ENCODE results near the gene AKIRIN1. TPM values are rescaled to one million over a fixed set of nuclear protein-coding genes. Genes with fewer than 3 reads are reported as not detected.

Gene AKIRIN1
- total and polyA plus RNA-seq, 10 of the 15 experiments (the other 5 are each of a cell fraction or from before 2014, with no cell fraction given), result 7.5 to 72.3 (median 50.4) TPM

GRCh38 chr1:38944547-38944946, 46.5 kb upstream of the AKIRIN1 start:
- no peak for FAIRE-seq
- 40% methylated on average over 3 of the region's 4 CpGs for WGBS (ENCODE audit: insufficient coverage, insufficient replicate concordance, low lambda C conversion rate, missing lambda C conversion rate)
- H3K4me2 ChIP-seq (ENCODE audit: control insufficient read depth, insufficient read depth), result no peak overlapping the region
- H4K20me1 ChIP-seq (ENCODE audit: control insufficient read depth, insufficient read depth), result no peaks in the 10 kb centered on the region
- no peak for ATAC-seq
- DNase-seq (ENCODE audit: low read depth, low spot score), result no peak
- BruUV-seq (replicated peaks), result no TSS peak
- no peak overlapping the region for H2AFZ ChIP-seq (ENCODE audit: control insufficient read depth, low read depth, low read length)
- no peaks in the 10 kb centered on the region for H3K9me3 ChIP-seq (replicated peaks; ENCODE audit: control insufficient read depth, insufficient read depth, low read length)
- H3K36me3 ChIP-seq (ENCODE audit: control insufficient read depth in 2 of 2, insufficient read depth in 2 of 2, low read length in 1 of 2), result no peaks in the 10 kb centered on the region
- H3K4me1 ChIP-seq (ENCODE audit: control insufficient read depth, insufficient read depth, low read length), result no peaks in the 10 kb centered on the region
- in situ Hi-C loops (cut with MboI), result no loop called here
- RAD21 ChIA-PET (ENCODE audit: unreplicated experiment), result no interaction called here
- no peak overlapping the region for H3K4me3 ChIP-seq
- no peak overlapping the region for H3K9ac ChIP-seq (ENCODE audit: control insufficient read depth, insufficient read depth, low read length)
- CTCF ChIA-PET, result no interaction called here
- no peaks in the 10 kb centered on the region for H3K79me2 ChIP-seq (ENCODE audit: control insufficient read depth, insufficient read depth, low read length)
- H3K27ac ChIP-seq (ENCODE audit: control insufficient read depth, insufficient read depth), result no peak overlapping the region
- SMC1A ChIA-PET (ENCODE audit: uncharacterized antibody, unreplicated experiment), result no interaction called here
- no peak for TF ChIP-seq YY1 (IDR thresholded peaks at IDR 0.05; ENCODE audit: low read depth, low read length)
- POLR2A ChIA-PET, result no interaction called here
- intact Hi-C loops (cut with micrococcal nuclease; ENCODE audit: unreplicated experiment), result no loop called here
- H3K27me3 ChIP-seq (replicated peaks in 1 of 2; ENCODE audit: control insufficient read depth in 2 of 2, insufficient read depth in 2 of 2, low read length in 1 of 2), result no peaks in the 10 kb centered on the region; a peak in 1 of 4 replicates

GRCh38 chr1:38950553-38950952, 40.5 kb upstream of the AKIRIN1 start:
- Histone ChIP-seq H3K4me2 (ENCODE audit: control insufficient read depth, insufficient read depth) (no peak overlapping the region), H3K9me3 (replicated peaks; ENCODE audit: control insufficient read depth, insufficient read depth, low read length) (no peaks in the 10 kb centered on the region), H3K79me2 (ENCODE audit: control insufficient read depth, insufficient read depth, low read length) (no peaks in the 10 kb centered on the region), H3K4me3 (no peak overlapping the region), H3K27ac (ENCODE audit: control insufficient read depth, insufficient read depth) (no peak overlapping the region), H4K20me1 (ENCODE audit: control insufficient read depth, insufficient read depth) (no peaks in the 10 kb centered on the region), H2AFZ (ENCODE audit: control insufficient read depth, low read depth, low read length) (no peak overlapping the region), H3K4me1 (ENCODE audit: control insufficient read depth, insufficient read depth, low read length) (no peaks in the 10 kb centered on the region), H3K36me3 (ENCODE audit: control insufficient read depth in 2 of 2, insufficient read depth in 2 of 2, low read length in 1 of 2) (no peaks in the 10 kb centered on the region), H3K27me3 (replicated peaks in 1 of 2; ENCODE audit: control insufficient read depth in 2 of 2, insufficient read depth in 2 of 2, low read length in 1 of 2) (no peaks in the 10 kb centered on the region), H3K9ac (ENCODE audit: control insufficient read depth, insufficient read depth, low read length) (no peak overlapping the region)
- SMC1A ChIA-PET (ENCODE audit: uncharacterized antibody, unreplicated experiment), result no interaction called here
- POLR2A ChIA-PET, result no interaction called here
- no peak for FAIRE-seq
- no peak for ATAC-seq
- RAD21 ChIA-PET (ENCODE audit: unreplicated experiment), result no interaction called here
- intact Hi-C loops (cut with micrococcal nuclease; ENCODE audit: unreplicated experiment) (no loop called here), in situ Hi-C loops (cut with MboI) (no loop called here)
- BruUV-seq (replicated peaks), result no TSS peak
- WGBS (ENCODE audit: insufficient coverage, insufficient replicate concordance, low lambda C conversion rate, missing lambda C conversion rate), result 52% methylated on average over 2 of the region's 2 CpGs
- no peak for DNase-seq (ENCODE audit: low read depth, low spot score)
- CTCF ChIA-PET, result interaction anchor here (1.1 kb wide), 1 partner anchor 142 kb away, joined by 5 read pairs; no protein-coding TSS in a partner anchor
- TF ChIP-seq SUZ12 (IDR thresholded peaks at IDR 0.05; ENCODE audit: unreplicated experiment) (no peak), ZBTB4 (CRISPR knock-in tag; IDR thresholded peaks at IDR 0.05) (no peak), BHLHE40 (IDR thresholded peaks at IDR 0.05; ENCODE audit: borderline replicate concordance in 1 of 2, low read depth in 2 of 2, low read length in 1 of 2) (no peak), MYB (IDR thresholded peaks at IDR 0.05; ENCODE audit: borderline replicate concordance, low read depth, low read length) (no peak), SUPT20H (IDR thresholded peaks at IDR 0.05; ENCODE audit: borderline replicate concordance, control insufficient read depth, low read depth, low read length) (no peak), CBFB (IDR thresholded peaks at IDR 0.05; ENCODE audit: low read depth) (no peak), RFX5 (IDR thresholded peaks at IDR 0.05; ENCODE audit: low read depth, low read length) (no peak), SIX5 (IDR thresholded peaks at IDR 0.05; ENCODE audit: low read depth, low read length, severe bottlenecking) (no peak), KAT2A (conservative IDR thresholded peaks at IDR 0.05; ENCODE audit: control insufficient read depth, low read depth, low read length) (no peak), SP1 (IDR thresholded peaks at IDR 0.05; ENCODE audit: low read depth, low read length) (no peak), BMI1 (IDR thresholded peaks at IDR 0.05; ENCODE audit: borderline replicate concordance) (no peak)
